HCT116 (cell line): ENCODE results near the gene HIVEP1. TPM values are rescaled to one million over a fixed set of nuclear protein-coding genes. Genes with fewer than 3 reads are reported as not detected.

ENCODE experiments used
- ATAC-seq: fragments of 200-7000 bp; cut with Tn5 transposase; 2 replicates; pipeline ENCODE4 v1.9.1; 2020; ENCODE audit warnings: mild to moderate bottlenecking, moderate library complexity
- BruUV-seq: library from RNA; stranded (reverse); fragments of 400-500 nt; replicated peaks from 2 replicates; lab custom pipeline; 2021; lab: Mats Ljungman, UMichigan
- CTCF ChIA-PET: fragments of 300-600 bp; sonication (Branson Sonifier 250); formaldehyde crosslinking; loops from one replicate; lab custom pipeline; 2021; ENCODE audit warnings: antibody characterized with exemption; lab: Charles Lee
- POLR2A ChIA-PET: fragments of 300-600, 350-600 bp; sonication (Branson Sonifier 250); formaldehyde crosslinking; loops from one replicate; lab custom pipeline; 2021; ENCODE audit warnings: antibody characterized with exemption; lab: Charles Lee
- RAD21 ChIA-PET, 2 experiments: fragments of 300-600 bp; sonication (Branson Sonifier 250); formaldehyde crosslinking; loops; one replicate each; lab custom pipeline; 2023; ENCODE audit warnings: low total read pairs in 2 of 2; ENCODE audit not compliant: uncharacterized antibody in 2 of 2, unreplicated experiment in 2 of 2, low non-redundant PET in 1 of 2; lab: Charles Lee
- DNase-seq: peaks from one replicate; pipeline ENCODE4 v3.0.0-alpha.2; 2010; ENCODE audit warnings: low read depth, low spot score
- H2AFZ ChIP-seq: fragments of 200-600 bp; shearing (Covaris generic), sonication (generic); 2 replicates; pipeline ENCODE4 v1.6.1; 2017; ENCODE audit warnings: low read depth, mixed run types, mixed read lengths, antibody characterized with exemption, low read length; ENCODE audit not compliant: poor library complexity, severe bottlenecking
- H3K27ac ChIP-seq: 2 replicates; pipeline ENCODE4 v1.5.1; 2012; ENCODE audit warnings: low read depth, low read length
- H3K27me3 ChIP-seq: fragments of 200-600 bp; sonication (generic); 2 replicates; pipeline ENCODE4 v1.6.1; 2016; ENCODE audit warnings: mixed run types, low read length, mixed read lengths; ENCODE audit not compliant: insufficient read depth
- H3K36me3 ChIP-seq, 2 experiments: fragments of 200-500 bp in 1 of 2; fragments of 200-600 bp in 1 of 2; sonication (Bioruptor generic) in 1 of 2; sonication (generic) in 1 of 2; 2 replicates each; pipeline versions ENCODE4 v1.5.1 to v1.6.1; 2014 to 2016; ENCODE audit warnings: low read length in 2 of 2, inconsistent platforms in 1 of 2, mixed read lengths in 1 of 2, mixed run types in 1 of 2; ENCODE audit not compliant: insufficient read depth in 2 of 2, control insufficient read depth in 1 of 2
- H3K4me1 ChIP-seq, 2 experiments: fragments of 200-600 bp in 1 of 2; sonication (generic) in 1 of 2; 2 replicates each; pipeline versions ENCODE4 v1.5.1 to v1.6.1; 2012 to 2017; ENCODE audit warnings: low read length in 2 of 2, inconsistent platforms in 1 of 2, mild to moderate bottlenecking in 1 of 2, mixed read lengths in 1 of 2, mixed run types in 1 of 2, moderate library complexity in 1 of 2; ENCODE audit not compliant: insufficient read depth in 2 of 2, control insufficient read depth in 1 of 2
- H3K4me2 ChIP-seq: fragments of 200-600 bp; sonication (generic); 2 replicates; pipeline ENCODE4 v1.6.1; 2017; ENCODE audit warnings: mixed run types, low read length, mixed read lengths
- H3K4me3 ChIP-seq, 2 experiments: fragments of 200-600 bp in 1 of 2; sonication (generic) in 1 of 2; replicated peaks in 1 of 2; 2 replicates each; pipeline ENCODE4 v1.5.1; 2011 to 2016; ENCODE audit warnings: low read length in 2 of 2, control low read depth in 1 of 2, low read depth in 1 of 2, mild to moderate bottlenecking in 1 of 2, mixed read lengths in 1 of 2, mixed run types in 1 of 2
- H3K79me2 ChIP-seq: fragments of 200-600 bp; sonication (generic); 2 replicates; pipeline ENCODE4 v1.6.1; 2017; ENCODE audit warnings: mild to moderate bottlenecking, mixed run types, low read length, moderate library complexity, mixed read lengths; ENCODE audit not compliant: insufficient read depth
- H3K9ac ChIP-seq: fragments of 200-600 bp; sonication (generic); 2 replicates; pipeline ENCODE4 v1.6.1; 2016; ENCODE audit warnings: low read length, mixed read lengths
- H3K9me2 ChIP-seq: fragments of 200-600 bp; sonication (generic), shearing (Covaris generic); 2 replicates; pipeline ENCODE4 v1.6.1; 2017; ENCODE audit warnings: mixed run types, mild to moderate bottlenecking, moderate library complexity; ENCODE audit not compliant: insufficient read depth
- H3K9me3 ChIP-seq, 2 experiments: fragments of 200-500 bp in 1 of 2; fragments of 200-600 bp in 1 of 2; sonication (Bioruptor generic) in 1 of 2; sonication (generic) in 1 of 2; 2 replicates each; pipeline ENCODE4 v1.6.1; 2014 to 2017; ENCODE audit warnings: low read length in 2 of 2, mixed read lengths in 2 of 2, inconsistent platforms in 1 of 2, low read depth in 1 of 2, mild to moderate bottlenecking in 1 of 2, mixed run types in 1 of 2, moderate library complexity in 1 of 2; ENCODE audit not compliant: control insufficient read depth in 1 of 2, insufficient read depth in 1 of 2
- H4K20me1 ChIP-seq: fragments of 200-600 bp; sonication (generic), shearing (Covaris generic); 2 replicates; pipeline ENCODE4 v1.6.1; 2017; ENCODE audit warnings: mixed run types, mild to moderate bottlenecking, moderate library complexity; ENCODE audit not compliant: insufficient read depth
- CEBPB ChIP-seq: IDR thresholded peaks from 2 replicates; pipeline ENCODE4 v1.6.1; 2012; ENCODE audit warnings: low read depth
- EGR1 ChIP-seq: IDR thresholded peaks from 2 replicates; pipeline ENCODE4 v1.6.1; 2012; ENCODE audit warnings: low read depth
- ELF1 ChIP-seq: IDR thresholded peaks from 2 replicates; pipeline ENCODE4 v1.6.1; 2012; ENCODE audit warnings: low read depth, borderline replicate concordance
- EZH2 ChIP-seq: fragments of 200-600 bp; sonication (generic); IDR thresholded peaks from 2 replicates; pipeline ENCODE4 v1.6.1; 2017; ENCODE audit warnings: antibody characterized with exemption, mixed run types
- EZH2phosphoT487 ChIP-seq: fragments of 200-600 bp; IDR thresholded peaks from 2 replicates; pipeline ENCODE4 v1.6.1; 2018; ENCODE audit warnings: antibody characterized with exemption, borderline replicate concordance
- FOSL1 ChIP-seq: IDR thresholded peaks from 2 replicates; pipeline ENCODE4 v1.6.1; 2012; ENCODE audit warnings: low read depth
- JUND ChIP-seq: IDR thresholded peaks from 2 replicates; pipeline ENCODE4 v1.6.1; 2012
- POLR2A ChIP-seq: IDR thresholded peaks from 2 replicates; pipeline ENCODE4 v1.7.0; 2011; ENCODE audit warnings: borderline replicate concordance; ENCODE audit not compliant: insufficient read depth, insufficient read length; ENCODE audit errors: extremely low read depth
- POLR2AphosphoS5 ChIP-seq: IDR thresholded peaks from 2 replicates; pipeline ENCODE4 v1.6.1; 2011; ENCODE audit warnings: mild to moderate bottlenecking, low read depth, low read length, moderate library complexity
- SIN3A ChIP-seq: IDR thresholded peaks from 2 replicates; pipeline ENCODE4 v1.6.1; 2012; ENCODE audit warnings: low read depth
- SP1 ChIP-seq: IDR thresholded peaks from 2 replicates; pipeline ENCODE4 v1.6.1; 2012; ENCODE audit warnings: low read depth
- TCF7L2 ChIP-seq: IDR thresholded peaks from 2 replicates; pipeline ENCODE4 v1.7.0; 2011; ENCODE audit warnings: borderline replicate concordance, inconsistent platforms; ENCODE audit not compliant: insufficient read depth, insufficient read length; ENCODE audit errors: extremely low read depth
- YY1 ChIP-seq: IDR thresholded peaks from 2 replicates; pipeline ENCODE4 v1.6.1; 2011; ENCODE audit warnings: low read length, low read depth, moderate library complexity, mild to moderate bottlenecking; ENCODE audit not compliant: insufficient replicate concordance; ENCODE audit errors: extremely low read depth
- ZFX ChIP-seq: fragments of 450-650 bp; IDR thresholded peaks from 2 replicates; pipeline ENCODE4 v1.6.1; 2017
- intact Hi-C: fragments of 100-400 bp; cut with micrococcal nuclease; formaldehyde crosslinking; loops from 2 replicates; pipeline ENCODE4 v1.10.0; 2022
- total RNA-seq: library from RNA; stranded (reverse); gene quantifications from one replicate; pipeline ENCODE4 v1.2.1, GENCODE V29; 2021; ENCODE audit not compliant: unreplicated experiment
- TF ChIP-seq, protein P1 (sequence below): IDR thresholded peaks from 2 replicates; pipeline ENCODE4 v1.6.1; 2011; ENCODE audit warnings: mild to moderate bottlenecking, low read length, moderate library complexity; ENCODE audit not compliant: insufficient replicate concordance; ENCODE audit errors: extremely low read depth
- TF ChIP-seq, protein P2 (sequence below): IDR thresholded peaks from 2 replicates; pipeline ENCODE4 v1.6.1; 2012
- TF ChIP-seq, protein P3 (sequence below): IDR thresholded peaks from 2 replicates; pipeline ENCODE4 v1.6.1; 2012; ENCODE audit warnings: low read depth
- TF ChIP-seq, protein P4 (sequence below): IDR thresholded peaks from 2 replicates; pipeline ENCODE4 v1.6.1; 2012

Gene HIVEP1
- total RNA-seq, 1 experiment from 2014 or later = 11.2 TPM

DNA sequence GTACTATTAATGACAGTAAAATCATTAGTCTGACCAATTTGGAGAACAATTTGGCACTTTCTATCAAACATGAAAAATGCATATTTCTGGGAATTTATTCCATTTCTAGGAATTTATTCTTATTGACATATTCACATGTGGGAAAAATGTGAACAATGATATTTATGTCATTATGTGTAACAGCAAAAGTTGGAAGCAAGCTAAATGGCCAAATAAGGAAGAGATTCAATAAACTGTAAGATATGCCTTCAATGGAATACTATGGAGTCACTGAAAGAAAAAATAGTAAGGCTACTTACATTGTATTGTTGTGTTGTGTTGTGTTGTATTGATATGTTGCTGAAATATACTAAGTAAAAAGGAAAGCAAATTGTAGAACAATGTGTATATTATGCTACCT is 177.5 kb downstream of the HIVEP1 start:
- Histone ChIP-seq H3K79me2 (no peaks in the 10 kb centered on the region), H2AFZ (no peak overlapping the region), H3K4me1 (no peaks in the 10 kb centered on the region), H4K20me1 (no peaks in the 10 kb centered on the region), H3K9me3 (no peaks in the 10 kb centered on the region), H3K4me3 (no peak overlapping the region), H3K9ac (no peak overlapping the region), H3K27me3 (no peaks in the 10 kb centered on the region), H3K36me3 (no peaks in the 10 kb centered on the region), H3K4me2 (no peak overlapping the region), H3K27ac (no peak overlapping the region), H3K9me2 (0 out of 2 replicates have a peak, but pooled peaks cover 2% of the 10 kb centered on the region)
- DNase-seq (no peak), ATAC-seq (no peak)
- intact Hi-C loops = no loop called here
- no TSS peak for BruUV-seq
- ChIA-PET CTCF (no interaction called here), RAD21 (no interaction called here), POLR2A (no interaction called here)
- TF ChIP-seq, protein P1, sequence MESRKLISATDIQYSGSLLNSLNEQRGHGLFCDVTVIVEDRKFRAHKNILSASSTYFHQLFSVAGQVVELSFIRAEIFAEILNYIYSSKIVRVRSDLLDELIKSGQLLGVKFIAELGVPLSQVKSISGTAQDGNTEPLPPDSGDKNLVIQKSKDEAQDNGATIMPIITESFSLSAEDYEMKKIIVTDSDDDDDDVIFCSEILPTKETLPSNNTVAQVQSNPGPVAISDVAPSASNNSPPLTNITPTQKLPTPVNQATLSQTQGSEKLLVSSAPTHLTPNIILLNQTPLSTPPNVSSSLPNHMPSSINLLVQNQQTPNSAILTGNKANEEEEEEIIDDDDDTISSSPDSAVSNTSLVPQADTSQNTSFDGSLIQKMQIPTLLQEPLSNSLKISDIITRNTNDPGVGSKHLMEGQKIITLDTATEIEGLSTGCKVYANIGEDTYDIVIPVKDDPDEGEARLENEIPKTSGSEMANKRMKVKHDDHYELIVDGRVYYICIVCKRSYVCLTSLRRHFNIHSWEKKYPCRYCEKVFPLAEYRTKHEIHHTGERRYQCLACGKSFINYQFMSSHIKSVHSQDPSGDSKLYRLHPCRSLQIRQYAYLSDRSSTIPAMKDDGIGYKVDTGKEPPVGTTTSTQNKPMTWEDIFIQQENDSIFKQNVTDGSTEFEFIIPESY = no peak
- TF ChIP-seq CEBPB (no peak), SP1 (no peak), POLR2AphosphoS5 (no peak), FOSL1 (no peak), ELF1 (no peak), EZH2phosphoT487 (no peak), SIN3A (no peak), TCF7L2 (no peak), EZH2 (no peak), ZFX (no peak), POLR2A (no peak), YY1 (no peak), JUND (no peak), EGR1 (no peak)
- TF ChIP-seq, protein P2, sequence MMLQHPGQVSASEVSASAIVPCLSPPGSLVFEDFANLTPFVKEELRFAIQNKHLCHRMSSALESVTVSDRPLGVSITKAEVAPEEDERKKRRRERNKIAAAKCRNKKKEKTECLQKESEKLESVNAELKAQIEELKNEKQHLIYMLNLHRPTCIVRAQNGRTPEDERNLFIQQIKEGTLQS = no peak
- TF ChIP-seq, protein P3, sequence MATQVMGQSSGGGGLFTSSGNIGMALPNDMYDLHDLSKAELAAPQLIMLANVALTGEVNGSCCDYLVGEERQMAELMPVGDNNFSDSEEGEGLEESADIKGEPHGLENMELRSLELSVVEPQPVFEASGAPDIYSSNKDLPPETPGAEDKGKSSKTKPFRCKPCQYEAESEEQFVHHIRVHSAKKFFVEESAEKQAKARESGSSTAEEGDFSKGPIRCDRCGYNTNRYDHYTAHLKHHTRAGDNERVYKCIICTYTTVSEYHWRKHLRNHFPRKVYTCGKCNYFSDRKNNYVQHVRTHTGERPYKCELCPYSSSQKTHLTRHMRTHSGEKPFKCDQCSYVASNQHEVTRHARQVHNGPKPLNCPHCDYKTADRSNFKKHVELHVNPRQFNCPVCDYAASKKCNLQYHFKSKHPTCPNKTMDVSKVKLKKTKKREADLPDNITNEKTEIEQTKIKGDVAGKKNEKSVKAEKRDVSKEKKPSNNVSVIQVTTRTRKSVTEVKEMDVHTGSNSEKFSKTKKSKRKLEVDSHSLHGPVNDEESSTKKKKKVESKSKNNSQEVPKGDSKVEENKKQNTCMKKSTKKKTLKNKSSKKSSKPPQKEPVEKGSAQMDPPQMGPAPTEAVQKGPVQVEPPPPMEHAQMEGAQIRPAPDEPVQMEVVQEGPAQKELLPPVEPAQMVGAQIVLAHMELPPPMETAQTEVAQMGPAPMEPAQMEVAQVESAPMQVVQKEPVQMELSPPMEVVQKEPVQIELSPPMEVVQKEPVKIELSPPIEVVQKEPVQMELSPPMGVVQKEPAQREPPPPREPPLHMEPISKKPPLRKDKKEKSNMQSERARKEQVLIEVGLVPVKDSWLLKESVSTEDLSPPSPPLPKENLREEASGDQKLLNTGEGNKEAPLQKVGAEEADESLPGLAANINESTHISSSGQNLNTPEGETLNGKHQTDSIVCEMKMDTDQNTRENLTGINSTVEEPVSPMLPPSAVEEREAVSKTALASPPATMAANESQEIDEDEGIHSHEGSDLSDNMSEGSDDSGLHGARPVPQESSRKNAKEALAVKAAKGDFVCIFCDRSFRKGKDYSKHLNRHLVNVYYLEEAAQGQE = no peak
- TF ChIP-seq, protein P4, sequence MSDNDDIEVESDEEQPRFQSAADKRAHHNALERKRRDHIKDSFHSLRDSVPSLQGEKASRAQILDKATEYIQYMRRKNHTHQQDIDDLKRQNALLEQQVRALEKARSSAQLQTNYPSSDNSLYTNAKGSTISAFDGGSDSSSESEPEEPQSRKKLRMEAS = no peak
